HG02970 (cell line): ENCODE results near the gene AGBL2.
"Not testable (repeated sequence)": the region's sequence is repeated elsewhere in the genome, so short reads cannot be mapped to it uniquely, and the experiment has no call there.

Experiments used
- ATAC-seq: cut with Tn5 transposase; IDR thresholded peaks from one replicate; pipeline ENCODE4 v1.9.1; 2021; ENCODE audit warnings: mild to moderate bottlenecking, moderate library complexity, moderate number of reproducible peaks; ENCODE audit not compliant: unreplicated experiment, low FRiP score

AGBL2 gene

DNA sequence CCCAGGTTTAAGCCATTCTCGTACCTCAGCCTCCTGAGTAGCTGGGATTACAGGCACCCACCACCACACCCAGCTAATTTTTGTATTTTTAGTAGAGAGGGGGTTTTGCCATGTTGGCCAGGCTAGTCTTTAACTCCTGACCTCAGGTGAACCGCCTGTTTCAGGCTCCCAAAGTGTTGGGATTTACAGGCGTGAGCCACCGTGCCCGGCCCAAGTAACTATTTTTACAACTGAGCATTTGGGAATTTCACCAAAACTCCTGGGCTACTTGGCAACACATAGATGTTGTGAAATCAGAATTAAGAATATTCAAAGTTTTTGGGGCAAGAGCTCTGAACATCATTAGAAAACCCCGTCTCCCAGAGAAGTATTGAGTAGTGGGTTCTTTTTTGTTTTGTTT lies 74.7 kb downstream of the AGBL2 start:
- ATAC-seq: not testable (repeated sequence)

- not testable (repeated sequence) for ATAC-seq
These were observed 78.8 kb downstream of the AGBL2 start for GRCh38 chr11:47636331-47636730.

GRCh38 chr11:47631473-47631872 lies 83.7 kb downstream of the AGBL2 start:
- ATAC-seq: no peak

DNA sequence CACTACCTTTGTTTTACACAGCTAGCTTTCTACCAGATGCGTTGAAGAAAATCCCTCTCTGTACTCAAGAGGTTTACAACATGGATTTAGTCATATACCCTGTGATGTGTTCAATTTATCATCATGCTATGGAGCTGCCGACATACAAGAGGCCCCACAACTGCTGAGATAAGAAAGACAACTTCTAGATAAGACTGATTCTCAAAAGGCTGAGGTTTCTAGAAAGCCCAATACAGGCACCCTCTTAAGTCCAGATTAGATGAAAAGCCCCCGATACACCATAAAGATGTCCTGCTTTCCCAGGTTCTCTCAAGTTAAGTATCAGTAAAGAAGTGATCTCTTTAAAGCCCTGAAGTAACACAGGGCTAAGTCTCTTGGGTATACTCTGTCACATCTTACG lies 87.1 kb downstream of the AGBL2 start:
- ATAC-seq: no peak

DNA sequence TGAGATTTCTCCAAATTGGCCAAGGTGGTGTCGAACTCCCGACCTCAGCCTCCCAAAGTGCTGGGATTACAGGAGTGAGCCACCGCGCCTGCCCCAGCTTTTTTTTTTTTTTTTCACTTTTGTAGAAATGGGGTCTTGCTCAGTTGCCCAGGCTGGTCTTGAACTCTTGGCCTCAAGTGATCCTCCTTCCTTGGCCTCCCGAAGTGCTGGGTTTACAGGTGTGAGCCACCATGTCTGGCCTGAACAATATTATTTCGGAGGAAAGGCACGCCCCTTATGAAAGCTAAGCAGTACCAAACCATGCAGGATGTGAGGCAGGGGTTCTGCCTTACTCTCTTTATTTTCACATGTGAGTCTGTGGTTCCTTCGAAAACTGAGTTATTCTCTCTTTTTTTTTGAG lies 88.9 kb downstream of the AGBL2 start:
- no peak for ATAC-seq

DNA sequence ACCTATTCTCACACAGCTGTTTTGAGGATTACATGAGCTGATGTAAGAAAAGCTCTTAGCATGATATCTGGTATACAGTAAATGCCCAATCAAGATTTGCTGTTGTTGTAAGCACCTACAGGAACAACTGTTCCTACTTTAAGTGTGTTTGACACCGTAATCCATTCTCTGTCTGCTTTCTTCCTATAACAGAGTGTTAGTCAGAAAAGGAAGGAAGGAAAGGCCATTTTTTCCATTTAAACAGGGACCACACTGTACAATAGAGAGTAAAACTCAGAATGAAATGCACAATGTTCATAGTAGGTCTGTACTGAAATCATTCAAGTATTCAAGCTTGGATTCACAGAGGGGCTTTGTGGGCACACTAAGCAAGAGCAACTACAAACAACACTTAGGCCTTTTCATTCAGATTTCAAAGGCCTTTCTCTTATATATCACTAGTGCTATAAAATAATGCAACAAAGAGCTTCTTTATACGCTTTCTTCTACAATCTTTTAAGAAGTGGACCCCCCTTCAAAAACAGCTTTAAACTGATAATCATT lies 94.3 kb downstream of the AGBL2 start:
- no peak for ATAC-seq

DNA sequence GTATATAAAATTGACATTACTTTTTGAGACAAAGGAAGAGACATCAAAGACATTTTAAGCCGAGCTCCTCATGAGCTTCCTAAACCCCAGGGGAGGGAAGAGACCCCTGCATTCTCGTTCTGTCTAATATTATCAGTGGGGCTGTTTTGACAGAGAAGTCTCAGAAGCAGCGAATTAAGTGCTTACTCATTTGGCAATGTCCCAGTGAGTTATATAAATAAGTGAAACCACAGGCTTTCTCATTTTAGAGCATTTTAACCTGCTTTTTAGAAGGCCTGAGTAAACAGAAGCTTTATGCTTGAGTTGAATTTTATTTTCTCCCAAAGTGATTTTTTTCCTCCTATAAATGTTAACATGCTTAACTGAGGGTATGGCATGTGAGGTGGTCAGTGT lies 97.8 kb downstream of the AGBL2 start:
- ATAC-seq: no peak

- ATAC-seq: no peak
These were observed 98.3 kb downstream of the AGBL2 start for GRCh38 chr11:47616726-47617416.

- ATAC-seq: no peak
These were observed 99.9 kb downstream of the AGBL2 start for GRCh38 chr11:47615249-47615648.

DNA sequence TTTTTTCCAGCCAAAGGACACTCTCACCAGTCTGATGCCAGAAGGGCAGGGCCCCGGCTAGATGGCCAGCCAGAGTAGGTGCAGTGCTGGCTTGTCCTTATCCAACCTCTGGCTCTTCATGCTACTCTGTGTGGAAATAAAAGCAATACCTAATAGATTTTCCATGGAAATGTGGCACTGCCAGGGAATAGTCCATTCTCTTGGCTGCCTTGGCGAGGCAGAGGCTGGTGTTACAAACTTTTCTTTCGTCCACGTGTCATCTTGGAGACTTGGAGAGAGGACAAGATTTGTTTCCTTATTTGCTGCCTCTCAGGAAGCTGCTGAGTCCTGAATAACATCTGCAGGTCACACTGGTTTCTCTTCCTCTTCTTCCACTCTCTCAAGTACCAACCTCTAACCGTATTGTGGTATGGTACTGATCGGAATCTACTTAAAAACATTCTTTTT lies 103.8 kb downstream of the AGBL2 start:
- ATAC-seq: no peak

DNA sequence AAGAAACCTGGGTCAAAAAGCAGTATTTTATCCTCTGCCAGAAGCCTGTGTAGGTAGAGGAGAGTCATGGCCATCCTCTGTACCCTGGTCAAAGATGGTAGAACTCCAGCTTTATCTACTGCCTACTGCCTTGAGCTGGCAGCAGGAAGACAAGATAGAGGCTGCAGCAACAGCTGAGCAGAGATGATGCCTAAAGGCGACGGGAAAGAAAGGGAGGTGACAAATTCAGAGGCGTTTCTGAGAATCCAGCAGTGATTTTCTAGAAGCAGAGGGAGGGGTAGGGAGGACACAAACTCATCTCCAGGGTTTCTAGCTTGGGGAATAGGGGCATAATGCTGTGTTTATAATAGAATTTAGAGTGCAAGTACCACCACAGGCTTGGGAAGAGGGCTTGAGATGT lies 105.5 kb downstream of the AGBL2 start:
- no peak for ATAC-seq
